Liver (tissue), 9 donors: ENCODE data around the gene LSG1. TPM values are rescaled to one million over a fixed set of nuclear protein-coding genes. Genes with fewer than 3 reads are reported as not detected.

Experiments
- DNase-seq: peaks from one replicate; pipeline ENCODE4 v3.0.0-alpha.2; 2017; ENCODE audit warnings: low spot score
- H3K27ac ChIP-seq, 2 donors: one replicate each; pipeline ENCODE4 v1.7.0; 2013; ENCODE audit warnings: inconsistent platforms in 2 of 2, low read length in 2 of 2, control low read depth in 1 of 2, low read depth in 1 of 2, mild to moderate bottlenecking in 1 of 2
- H3K27me3 ChIP-seq, 4 donors: one replicate each; pipeline versions ENCODE4 v1.6.1 to v1.7.0; 2013; ENCODE audit warnings: low read length in 3 of 4, inconsistent platforms in 1 of 4, mild to moderate bottlenecking in 1 of 4, moderate library complexity in 1 of 4; ENCODE audit not compliant: control insufficient read depth in 4 of 4, insufficient read depth in 4 of 4
- H3K36me3 ChIP-seq, 4 donors: one replicate each; pipeline versions ENCODE4 v1.6.1 to v1.7.0; 2013; ENCODE audit warnings: low read length in 3 of 4, mild to moderate bottlenecking in 3 of 4, low read depth in 1 of 4, moderate library complexity in 1 of 4; ENCODE audit not compliant: control insufficient read depth in 4 of 4, insufficient read depth in 3 of 4
- H3K4me1 ChIP-seq, 4 donors: one replicate each; pipeline versions ENCODE4 v1.6.1 to v1.7.0; 2013; ENCODE audit warnings: low read length in 3 of 4, mild to moderate bottlenecking in 3 of 4, moderate library complexity in 1 of 4; ENCODE audit not compliant: control insufficient read depth in 4 of 4, insufficient read depth in 4 of 4
- H3K4me3 ChIP-seq, 3 donors: one replicate each; pipeline versions ENCODE4 v1.6.1 to v1.7.0; 2013; ENCODE audit warnings: low read length in 3 of 3, control low read depth in 1 of 3, low read depth in 1 of 3, mild to moderate bottlenecking in 1 of 3
- H3K9ac ChIP-seq, 2 donors: one replicate each; pipeline ENCODE4 v1.7.0; 2013; ENCODE audit warnings: low read length in 2 of 2, mild to moderate bottlenecking in 2 of 2, moderate library complexity in 2 of 2, control low read depth in 1 of 2, low read depth in 1 of 2
- H3K9me3 ChIP-seq, 4 donors: one replicate each; pipeline versions ENCODE4 v1.6.1 to v1.7.0; 2013; ENCODE audit warnings: low read length in 3 of 4; ENCODE audit not compliant: control insufficient read depth in 4 of 4
- ATF3 ChIP-seq: IDR thresholded peaks from 2 replicates; pipeline ENCODE4 v1.6.1; 2016; ENCODE audit warnings: antibody characterized with exemption
- EGR1 ChIP-seq, 2 donors: IDR thresholded peaks; 2 replicates each; pipeline ENCODE4 v1.6.1; 2016 to 2018; ENCODE audit warnings: antibody characterized with exemption in 2 of 2, low read depth in 2 of 2
- FOXA1 ChIP-seq: IDR thresholded peaks from 2 replicates; pipeline ENCODE4 v1.6.1; 2016; ENCODE audit warnings: antibody characterized with exemption
- FOXA2 ChIP-seq: IDR thresholded peaks from 2 replicates; pipeline ENCODE4 v1.6.1; 2016; ENCODE audit warnings: antibody characterized with exemption
- GABPA ChIP-seq, 2 donors: IDR thresholded peaks in 1 of 2; conservative IDR thresholded peaks in 1 of 2; 2 replicates each; pipeline ENCODE4 v1.6.1; 2016; ENCODE audit warnings: antibody characterized with exemption in 2 of 2, mild to moderate bottlenecking in 1 of 2, moderate library complexity in 1 of 2
- HNF4A ChIP-seq, 2 donors: conservative IDR thresholded peaks; 2 replicates each; pipeline ENCODE4 v1.6.1; 2016; ENCODE audit warnings: antibody characterized with exemption in 2 of 2, mild to moderate bottlenecking in 2 of 2
- HNF4G ChIP-seq: IDR thresholded peaks from 2 replicates; pipeline ENCODE4 v1.6.1; 2016; ENCODE audit warnings: antibody characterized with exemption
- JUND ChIP-seq, 2 donors: IDR thresholded peaks; 2 replicates each; pipeline ENCODE4 v1.6.1; 2016; ENCODE audit warnings: antibody characterized with exemption in 2 of 2
- MAX ChIP-seq: IDR thresholded peaks from 2 replicates; pipeline ENCODE4 v1.6.1; 2016; ENCODE audit warnings: antibody characterized with exemption
- NR2F2 ChIP-seq: IDR thresholded peaks from 2 replicates; pipeline ENCODE4 v1.6.1; 2016; ENCODE audit warnings: antibody characterized with exemption
- RAD21 ChIP-seq, 2 donors: IDR thresholded peaks; 2 replicates each; pipeline ENCODE4 v1.6.1; 2016; ENCODE audit warnings: antibody characterized with exemption in 2 of 2, mild to moderate bottlenecking in 2 of 2
- REST ChIP-seq: IDR thresholded peaks from 2 replicates; pipeline ENCODE4 v1.6.1; 2016; ENCODE audit warnings: antibody characterized with exemption, mild to moderate bottlenecking
- SP1 ChIP-seq: IDR thresholded peaks from 2 replicates; pipeline ENCODE4 v1.6.1; 2018; ENCODE audit warnings: antibody characterized with exemption, mild to moderate bottlenecking
- TAF1 ChIP-seq: conservative IDR thresholded peaks from 2 replicates; pipeline ENCODE4 v1.6.1; 2016; ENCODE audit warnings: antibody characterized with exemption, mild to moderate bottlenecking
- YY1 ChIP-seq: IDR thresholded peaks from 2 replicates; pipeline ENCODE4 v1.6.1; 2016; ENCODE audit warnings: antibody characterized with exemption, mild to moderate bottlenecking
- ZBTB33 ChIP-seq: IDR thresholded peaks from 2 replicates; pipeline ENCODE4 v1.6.1; 2016; ENCODE audit warnings: antibody characterized with exemption
- WGBS: extraction: QIAGEN DNeasy Blood & Tissue Kit; methylation state at CpG from one replicate; pipeline ENCODE4 v1.1.7; 2013; 5-methylcytosine and 5-hydroxymethylcytosine counted together
- polyA plus RNA-seq, 2 donors: library from polyadenylated mRNA; stranded (reverse) in 1 of 2; unstranded in 1 of 2; fragments of 200-250 nt in 1 of 2; fragments of >200 nt in 1 of 2; fragmentation: Nextera tagmentation in 1 of 2; extraction: Ambion mirVana in 1 of 2; gene quantifications; one replicate each; pipeline versions ENCODE4 v1.2.1 to v1.2.3, GENCODE V29; 2013 to 2015
- total RNA-seq, 2 donors: library from RNA; depleted of rRNA; stranded (reverse); fragments of >200 nt; gene quantifications; one replicate each; pipeline ENCODE4 v1.2.3, GENCODE V29; 2014
- donor health status: healthy.
- donor health status: healthy.
- donor health status: healthy.
- donor health status: healthy.
- donor health status: healthy.

LSG1 gene
- total and polyA plus RNA-seq, 4 donors = 13.6 to 38.5 (median 22.1) TPM

- TF ChIP-seq MAX (no peak), HNF4G (no peak), REST (no peak), YY1 (no peak), FOXA2 (no peak), EGR1 (IDR thresholded peaks at IDR 0.05; ENCODE audit: low read depth in 2 of 2) (no peak), FOXA1 (no peak), ATF3 (no peak)
Observed at GRCh38 chr3:194620196-194620595, 51.8 kb downstream of the LSG1 start (continued).

DNA sequence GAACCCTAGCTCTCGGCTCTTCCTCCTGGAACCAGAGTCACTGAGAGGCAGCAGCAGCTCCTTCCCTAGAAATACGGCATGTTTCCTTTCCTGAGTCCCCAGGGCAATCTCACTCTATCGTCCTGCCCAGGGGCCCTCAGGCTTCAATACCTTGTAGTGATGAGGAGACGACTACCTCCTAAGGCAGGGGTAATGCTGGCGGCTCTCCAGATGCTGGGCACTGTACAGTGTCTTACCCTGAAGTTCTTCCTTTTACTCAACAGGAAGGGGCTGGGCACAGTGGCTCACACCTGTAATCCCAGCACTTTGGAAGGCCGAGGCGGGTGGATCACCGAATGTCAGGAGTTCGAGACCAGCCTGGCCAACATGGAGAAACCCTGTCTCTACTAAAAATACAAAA is 52.2 kb downstream of the LSG1 start:
- 97% methylated on average over 9 of the region's 9 CpGs for WGBS
- H3K27ac ChIP-seq = no peak overlapping the region
- H3K36me3 ChIP-seq = no peaks in the 10 kb centered on the region
- H3K9ac ChIP-seq = no peak overlapping the region
- no peak overlapping the region for H3K4me3 ChIP-seq
- peaks cover 0 to 8% (median 5%) of the 10 kb centered on the region in 4 donors for H3K4me1 ChIP-seq
- TF ChIP-seq ZBTB33 = no peak
- no peak for DNase-seq
- no peaks in the 10 kb centered on the region for H3K27me3 ChIP-seq
- no peaks in the 10 kb centered on the region for H3K9me3 ChIP-seq

DNA sequence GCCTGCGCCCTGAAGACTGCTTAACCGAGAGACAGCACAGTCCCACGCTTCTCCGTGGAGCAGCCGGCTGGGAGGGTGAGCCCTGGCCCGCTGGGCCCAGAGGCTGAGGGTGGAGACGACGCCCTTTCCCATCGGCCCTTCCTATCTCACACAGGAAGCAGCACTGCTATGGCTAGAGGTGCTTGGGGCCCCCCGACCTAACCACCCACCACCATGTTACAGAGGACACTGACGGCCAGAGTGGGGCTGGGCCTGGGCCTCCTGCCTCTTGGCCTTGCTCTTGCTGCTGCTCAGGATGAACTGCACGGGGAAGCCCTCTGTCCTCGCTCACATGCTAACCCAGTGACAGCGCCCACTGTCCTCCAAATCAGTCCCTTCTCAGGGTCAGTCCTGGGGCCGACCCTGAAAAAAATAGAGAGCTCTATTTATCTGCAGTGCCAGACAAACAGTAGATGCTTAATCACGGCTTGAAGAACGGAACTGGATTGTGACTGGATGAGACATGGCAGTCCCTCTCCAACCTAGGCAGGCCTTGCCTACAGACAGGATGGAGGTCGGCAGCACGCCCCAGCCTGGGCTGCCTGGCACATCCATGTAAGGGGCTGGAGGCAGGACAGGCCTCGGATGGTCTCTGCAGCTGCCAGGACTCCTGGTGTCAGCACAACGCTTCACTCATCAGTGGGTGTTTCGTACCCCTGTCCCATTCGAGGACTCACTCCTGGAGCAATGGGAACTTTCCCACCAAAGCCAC is 53.0 kb downstream of the LSG1 start:
- H3K4me1 ChIP-seq = peaks cover 0 to 8% (median 5%) of the 10 kb centered on the region in 4 donors
- no peak overlapping the region for H3K4me3 ChIP-seq
- H3K9ac ChIP-seq = no peak overlapping the region
- H3K36me3 ChIP-seq = no peaks in the 10 kb centered on the region
- H3K27me3 ChIP-seq = no peaks in the 10 kb centered on the region
- H3K9me3 ChIP-seq = no peaks in the 10 kb centered on the region
- no peak for DNase-seq
- WGBS = 88% methylated on average over 23 of the region's 23 CpGs
- H3K27ac ChIP-seq = no peak overlapping the region
- TF ChIP-seq SP1 (no peak), ZBTB33 (no peak), HNF4G (no peak), YY1 (no peak), ATF3 (no peak), HNF4A (conservative IDR thresholded peaks at IDR 0.05) (no peak), MAX (no peak), REST (no peak), FOXA1 (no peak), EGR1 (IDR thresholded peaks at IDR 0.05; ENCODE audit: low read depth in 2 of 2) (no peak), RAD21 (IDR thresholded peaks at IDR 0.05) (no peak), JUND (IDR thresholded peaks at IDR 0.05) (no peak), FOXA2 (no peak), TAF1 (no peak), NR2F2 (no peak), GABPA (IDR thresholded peaks at IDR 0.05 in 1 of 2, conservative IDR thresholded peaks at IDR 0.05 in 1 of 2) (no peak)
